WTC11 (cell line): Measurements from ENCODE around the gene TSKU. TPM values are rescaled to one million over a fixed set of nuclear protein-coding genes. Genes with fewer than 3 reads are reported as not detected.

ENCODE experiments used
- ATAC-seq: fragments of 200-7000 bp; cut with Tn5 transposase; 2 replicates; pipeline ENCODE4 v1.10.0; 2021; ENCODE audit warnings: mild to moderate bottlenecking, moderate library complexity
- CTCF ChIA-PET: fragments of 300-600 bp; sonication (Branson Sonifier 250); formaldehyde crosslinking; loops from one replicate; lab custom pipeline; 2021; ENCODE audit warnings: antibody characterized with exemption; lab: Charles Lee
- POLR2A ChIA-PET: fragments of 350-600 bp; sonication (Branson Sonifier 250); formaldehyde crosslinking; loops from one replicate; lab custom pipeline; 2021; ENCODE audit warnings: antibody characterized with exemption; lab: Charles Lee
- DNase-seq: peaks from one replicate; pipeline ENCODE4 v3.0.0; 2021; ENCODE audit warnings: low spot score
- H3K27ac Mint-ChIP-seq: 2 replicates; pipeline ENCODE4 v1.8.0; 2021; ENCODE audit warnings: mixed read lengths
- H3K27me3 Mint-ChIP-seq: 2 replicates; pipeline ENCODE4 v1.8.0; 2021; ENCODE audit warnings: low read depth, mild to moderate bottlenecking, moderate library complexity, mixed read lengths
- H3K36me3 Mint-ChIP-seq: 2 replicates; pipeline ENCODE4 v1.8.0; 2021; ENCODE audit warnings: mixed read lengths
- H3K4me1 Mint-ChIP-seq: 2 replicates; pipeline ENCODE4 v1.8.0; 2022; ENCODE audit warnings: mixed read lengths
- H3K4me3 Mint-ChIP-seq: 2 replicates; pipeline ENCODE4 v1.8.0; 2021; ENCODE audit warnings: mild to moderate bottlenecking, moderate library complexity, mixed read lengths
- H3K9me3 Mint-ChIP-seq: 2 replicates; pipeline ENCODE4 v1.8.0; 2021; ENCODE audit warnings: mixed read lengths
- CREB1 ChIP-seq: sonication (generic); formaldehyde crosslinking; IDR thresholded peaks from 2 replicates; pipeline ENCODE4 v1.8.0; 2023; ENCODE audit warnings: mild to moderate bottlenecking, missing genetic modification reagents
- ESRRA ChIP-seq: sonication (generic); formaldehyde crosslinking; IDR thresholded peaks from 2 replicates; pipeline ENCODE4 v1.8.1; 2022; ENCODE audit warnings: mild to moderate bottlenecking, missing genetic modification reagents, borderline replicate concordance
- ETV6 ChIP-seq: sonication (generic); formaldehyde crosslinking; IDR thresholded peaks from 2 replicates; pipeline ENCODE4 v1.8.1; 2022; ENCODE audit warnings: mild to moderate bottlenecking, missing genetic modification reagents
- FOXP1 ChIP-seq: sonication (generic); formaldehyde crosslinking; IDR thresholded peaks from 2 replicates; pipeline ENCODE4 v1.8.0; 2022; ENCODE audit warnings: missing genetic modification reagents, mild to moderate bottlenecking, moderate library complexity, borderline replicate concordance
- IRF2 ChIP-seq: sonication (generic); formaldehyde crosslinking; IDR thresholded peaks from 2 replicates; pipeline ENCODE4 v1.8.0; 2022; ENCODE audit warnings: low read depth, missing genetic modification reagents, borderline replicate concordance
- OVOL2 ChIP-seq: fragments of 250-450 bp; sonication (Bioruptor Pico); IDR thresholded peaks from 2 replicates; pipeline ENCODE4 v1.9.0; 2021; ENCODE audit warnings: mild to moderate bottlenecking, borderline replicate concordance
- RELA ChIP-seq: sonication (generic); formaldehyde crosslinking; IDR thresholded peaks from 2 replicates; pipeline ENCODE4 v1.8.1; 2022; ENCODE audit warnings: missing genetic modification reagents, mild to moderate bottlenecking, borderline replicate concordance
- SMAD3 ChIP-seq: sonication (generic); formaldehyde crosslinking; IDR thresholded peaks from 2 replicates; pipeline ENCODE4 v1.8.0; 2022; ENCODE audit warnings: missing genetic modification reagents, mild to moderate bottlenecking, borderline replicate concordance
- SMAD4 ChIP-seq: sonication (generic); formaldehyde crosslinking; IDR thresholded peaks from 2 replicates; pipeline ENCODE4 v1.8.0; 2022; ENCODE audit warnings: mild to moderate bottlenecking, missing genetic modification reagents
- TCF7 ChIP-seq: sonication (generic); formaldehyde crosslinking; IDR thresholded peaks from 2 replicates; pipeline ENCODE4 v1.8.0; 2022; ENCODE audit warnings: mild to moderate bottlenecking, low read depth, missing genetic modification reagents, moderate library complexity
- ZNF121 ChIP-seq: sonication (generic); formaldehyde crosslinking; IDR thresholded peaks from 2 replicates; pipeline ENCODE4 v1.8.0; 2023; ENCODE audit warnings: missing genetic modification reagents
- ZNF219 ChIP-seq: sonication (generic); formaldehyde crosslinking; IDR thresholded peaks from 2 replicates; pipeline ENCODE4 v1.8.0; 2023; ENCODE audit warnings: missing genetic modification reagents, mild to moderate bottlenecking, borderline replicate concordance
- ZNF263 ChIP-seq: sonication (generic); formaldehyde crosslinking; IDR thresholded peaks from 2 replicates; pipeline ENCODE4 v1.8.1; 2022; ENCODE audit warnings: low read depth, mild to moderate bottlenecking, moderate library complexity, missing genetic modification reagents
- ZNF317 ChIP-seq: sonication (generic); formaldehyde crosslinking; IDR thresholded peaks from 2 replicates; pipeline ENCODE4 v1.8.1; 2023; ENCODE audit warnings: low read depth, mild to moderate bottlenecking, moderate library complexity, missing genetic modification reagents, borderline replicate concordance
- total RNA-seq: library from RNA; stranded (reverse); gene quantifications from 3 replicates; pipeline ENCODE4 v1.2.3, GENCODE V29; 2021
- TF ChIP-seq, protein P1 (sequence below): fragments of 250-450 bp; sonication (Bioruptor Pico); IDR thresholded peaks from 2 replicates; pipeline ENCODE4 v1.9.0; 2021; ENCODE audit warnings: mild to moderate bottlenecking
- TF ChIP-seq, protein P2 (sequence below): fragments of 250-450 bp; sonication (Bioruptor Pico); IDR thresholded peaks from 2 replicates; pipeline ENCODE4 v1.9.0; 2021; ENCODE audit warnings: moderate library complexity, mild to moderate bottlenecking, inconsistent platforms, borderline replicate concordance
- TF ChIP-seq, protein P3 (sequence below): sonication (generic); formaldehyde crosslinking; IDR thresholded peaks from 2 replicates; pipeline ENCODE4 v1.8.1; 2023; ENCODE audit warnings: mild to moderate bottlenecking, missing genetic modification reagents
- TF ChIP-seq, protein P4 (sequence below): sonication (generic); formaldehyde crosslinking; IDR thresholded peaks from 2 replicates; pipeline ENCODE4 v1.8.0; 2022; ENCODE audit warnings: mild to moderate bottlenecking, missing genetic modification reagents
- TF ChIP-seq, protein P5 (sequence below): sonication (generic); formaldehyde crosslinking; IDR thresholded peaks from 2 replicates; pipeline ENCODE4 v1.8.1; 2022; ENCODE audit warnings: mild to moderate bottlenecking, moderate library complexity, missing genetic modification reagents

Gene TSKU
- total RNA-seq, 1 experiment from 2014 or later = 30.3 TPM

DNA sequence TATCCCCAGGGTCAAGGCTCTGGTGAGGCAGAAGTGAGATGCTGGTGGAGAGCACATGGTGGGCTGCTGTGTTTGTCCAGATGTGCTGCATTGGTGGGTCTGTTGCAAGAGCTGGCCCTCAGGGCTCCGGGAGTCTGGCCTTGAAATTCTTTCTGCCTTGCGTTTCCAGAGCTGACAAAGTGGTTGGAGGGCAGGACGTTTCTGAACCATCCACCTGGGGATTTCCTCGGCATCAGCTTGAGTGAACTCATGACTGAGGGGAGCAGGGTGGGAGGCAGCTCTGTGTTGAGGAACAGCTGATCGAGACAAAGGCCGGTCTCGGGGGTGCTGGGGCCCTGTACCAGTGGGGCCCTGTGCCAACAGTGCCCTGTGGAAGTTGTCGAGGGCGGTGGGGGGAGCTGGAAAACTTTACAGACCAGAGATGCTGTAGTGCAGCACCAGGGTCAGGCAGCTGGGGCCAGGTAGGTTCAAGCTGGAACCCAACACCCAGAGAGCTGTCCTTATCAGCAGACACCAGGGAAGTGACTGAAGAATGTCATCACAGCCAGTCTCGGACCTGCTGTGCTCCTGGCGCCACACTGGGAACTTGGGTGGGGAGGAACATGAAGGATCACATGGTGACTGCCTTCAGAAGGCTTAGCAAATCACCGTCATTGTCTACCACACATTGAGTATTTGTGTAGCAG, 4.9 kb downstream of the TSKU start:
- DNase-seq (no peak), ATAC-seq (no peak)
- peaks cover 35% of the 10 kb centered on the region for H3K36me3 Mint-ChIP-seq
- peak overlapping the region; percentile 60; the same call in 1 of the 2 replicates for H3K27ac Mint-ChIP-seq
- no peak overlapping the region for H3K4me3 Mint-ChIP-seq
- TF ChIP-seq CREB1 (CRISPR knock-in tag) = no peak
- TF ChIP-seq ZNF121 = peak; percentile 81; the same call in 1 of the 2 replicates
- ChIA-PET POLR2A (no interaction called here), CTCF (interaction anchor here (0.6 to 2.4 kb wide), 4 partner anchors 10 to 54 kb away, joined by 3 to 13 read pairs (median 6); no protein-coding TSS in a partner anchor)
- peaks cover 64% of the 10 kb centered on the region for H3K4me1 Mint-ChIP-seq
- H3K27me3 Mint-ChIP-seq = no peaks in the 10 kb centered on the region
- peaks cover 30% of the 10 kb centered on the region for H3K9me3 Mint-ChIP-seq

DNA sequence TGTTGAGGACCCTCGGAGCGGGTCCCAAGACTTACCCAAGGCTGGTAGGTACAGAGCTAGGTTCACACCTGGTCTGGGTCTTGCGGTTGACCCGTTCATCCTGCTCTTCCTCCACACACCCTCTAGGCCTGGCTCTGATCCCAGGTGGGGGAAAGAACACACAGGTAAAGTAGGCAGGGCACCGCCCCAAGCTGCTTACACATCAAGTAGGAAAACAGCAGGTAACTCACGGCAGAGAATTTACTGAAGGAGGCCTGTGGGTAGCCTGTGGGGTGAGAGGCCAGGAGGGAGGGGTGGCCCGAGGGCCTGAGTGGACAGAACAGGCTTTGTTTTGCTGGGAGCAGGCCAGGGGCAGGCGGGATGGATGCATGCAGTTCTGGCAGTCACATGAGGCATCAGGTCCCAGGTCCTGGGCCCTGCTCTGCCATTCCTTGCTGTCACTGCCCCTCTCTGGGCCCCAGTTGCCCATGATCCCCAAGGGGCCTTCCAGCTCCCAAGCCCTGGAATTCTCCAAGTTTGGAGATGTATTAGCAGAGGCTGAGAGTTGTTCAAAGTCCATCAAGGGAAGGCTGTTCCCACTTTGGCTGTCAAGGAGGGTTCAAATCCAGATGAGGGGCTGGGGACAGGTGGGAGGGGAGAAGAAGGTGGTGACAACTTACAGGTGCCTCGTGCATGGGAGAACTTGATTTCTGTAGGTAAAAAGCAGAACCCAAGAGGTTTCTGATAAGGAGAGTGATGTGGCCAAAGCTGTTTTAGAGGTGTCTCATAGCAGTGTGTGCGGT, 5.7 kb downstream of the TSKU start:
- H3K27ac Mint-ChIP-seq = peak overlapping the region; percentile 60; the same call in 1 of the 2 replicates
- POLR2A ChIA-PET = no interaction called here
- CTCF ChIA-PET = interaction anchor here (2.3 to 2.4 kb wide), 2 partner anchors 10 to 55 kb away, joined by 9 to 13 read pairs; no protein-coding TSS in a partner anchor
- H3K36me3 Mint-ChIP-seq = peaks cover 36% of the 10 kb centered on the region
- ATAC-seq = no peak
- DNase-seq = no peak
- peaks cover 30% of the 10 kb centered on the region for H3K9me3 Mint-ChIP-seq
- H3K4me3 Mint-ChIP-seq = no peak overlapping the region
- TF ChIP-seq, protein P1, sequence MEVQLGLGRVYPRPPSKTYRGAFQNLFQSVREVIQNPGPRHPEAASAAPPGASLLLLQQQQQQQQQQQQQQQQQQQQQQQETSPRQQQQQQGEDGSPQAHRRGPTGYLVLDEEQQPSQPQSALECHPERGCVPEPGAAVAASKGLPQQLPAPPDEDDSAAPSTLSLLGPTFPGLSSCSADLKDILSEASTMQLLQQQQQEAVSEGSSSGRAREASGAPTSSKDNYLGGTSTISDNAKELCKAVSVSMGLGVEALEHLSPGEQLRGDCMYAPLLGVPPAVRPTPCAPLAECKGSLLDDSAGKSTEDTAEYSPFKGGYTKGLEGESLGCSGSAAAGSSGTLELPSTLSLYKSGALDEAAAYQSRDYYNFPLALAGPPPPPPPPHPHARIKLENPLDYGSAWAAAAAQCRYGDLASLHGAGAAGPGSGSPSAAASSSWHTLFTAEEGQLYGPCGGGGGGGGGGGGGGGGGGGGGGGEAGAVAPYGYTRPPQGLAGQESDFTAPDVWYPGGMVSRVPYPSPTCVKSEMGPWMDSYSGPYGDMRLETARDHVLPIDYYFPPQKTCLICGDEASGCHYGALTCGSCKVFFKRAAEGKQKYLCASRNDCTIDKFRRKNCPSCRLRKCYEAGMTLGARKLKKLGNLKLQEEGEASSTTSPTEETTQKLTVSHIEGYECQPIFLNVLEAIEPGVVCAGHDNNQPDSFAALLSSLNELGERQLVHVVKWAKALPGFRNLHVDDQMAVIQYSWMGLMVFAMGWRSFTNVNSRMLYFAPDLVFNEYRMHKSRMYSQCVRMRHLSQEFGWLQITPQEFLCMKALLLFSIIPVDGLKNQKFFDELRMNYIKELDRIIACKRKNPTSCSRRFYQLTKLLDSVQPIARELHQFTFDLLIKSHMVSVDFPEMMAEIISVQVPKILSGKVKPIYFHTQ (CRISPR knock-in tag) = no peak
- TF ChIP-seq ESRRA = no peak
- TF ChIP-seq ETV6 (CRISPR knock-in tag) = no peak
- no peak for TF ChIP-seq RELA (CRISPR knock-in tag)
- TF ChIP-seq, all 79 proteins: peak for 0
- Mint-ChIP-seq H3K27me3 (no peaks in the 10 kb centered on the region), H3K4me1 (peaks cover 72% of the 10 kb centered on the region)

DNA sequence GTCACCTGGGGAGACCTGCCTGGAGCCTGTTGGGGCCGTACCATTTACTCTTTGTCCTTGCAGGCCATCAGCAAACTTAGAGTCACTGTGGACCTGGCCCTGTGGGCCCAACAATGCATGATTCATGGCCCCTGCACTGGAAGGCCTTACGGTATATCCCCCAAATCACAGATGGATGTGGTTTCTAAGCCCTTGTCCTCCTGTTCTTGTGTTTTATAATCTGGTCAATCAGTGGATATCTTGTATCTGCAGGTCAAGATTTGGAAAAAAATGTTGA, 6.2 kb downstream of the TSKU start:
- no peak overlapping the region for H3K27ac Mint-ChIP-seq
- CTCF ChIA-PET = interaction anchor here (2.4 kb wide), 1 partner anchor 9 kb away, joined by 9 read pairs; no protein-coding TSS in a partner anchor
- TF ChIP-seq ZNF317 (CRISPR knock-in tag) (no peak), FOXP1 (CRISPR knock-in tag) (no peak), SMAD3 (CRISPR knock-in tag) (no peak), ZNF263 (CRISPR knock-in tag) (no peak), TCF7 (no peak), RELA (CRISPR knock-in tag) (no peak), SMAD4 (CRISPR knock-in tag) (no peak), ZNF219 (CRISPR knock-in tag) (no peak), IRF2 (CRISPR knock-in tag) (no peak), OVOL2 (no peak)
- TF ChIP-seq, protein P2, sequence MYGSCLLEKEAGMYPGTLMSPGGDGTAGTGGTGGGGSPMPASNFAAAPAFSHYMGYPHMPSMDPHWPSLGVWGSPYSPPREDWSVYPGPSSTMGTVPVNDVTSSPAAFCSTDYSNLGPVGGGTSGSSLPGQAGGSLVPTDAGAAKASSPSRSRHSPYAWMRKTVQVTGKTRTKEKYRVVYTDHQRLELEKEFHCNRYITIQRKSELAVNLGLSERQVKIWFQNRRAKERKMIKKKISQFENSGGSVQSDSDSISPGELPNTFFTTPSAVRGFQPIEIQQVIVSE (CRISPR knock-in tag) = no peak
- TF ChIP-seq, protein P3, sequence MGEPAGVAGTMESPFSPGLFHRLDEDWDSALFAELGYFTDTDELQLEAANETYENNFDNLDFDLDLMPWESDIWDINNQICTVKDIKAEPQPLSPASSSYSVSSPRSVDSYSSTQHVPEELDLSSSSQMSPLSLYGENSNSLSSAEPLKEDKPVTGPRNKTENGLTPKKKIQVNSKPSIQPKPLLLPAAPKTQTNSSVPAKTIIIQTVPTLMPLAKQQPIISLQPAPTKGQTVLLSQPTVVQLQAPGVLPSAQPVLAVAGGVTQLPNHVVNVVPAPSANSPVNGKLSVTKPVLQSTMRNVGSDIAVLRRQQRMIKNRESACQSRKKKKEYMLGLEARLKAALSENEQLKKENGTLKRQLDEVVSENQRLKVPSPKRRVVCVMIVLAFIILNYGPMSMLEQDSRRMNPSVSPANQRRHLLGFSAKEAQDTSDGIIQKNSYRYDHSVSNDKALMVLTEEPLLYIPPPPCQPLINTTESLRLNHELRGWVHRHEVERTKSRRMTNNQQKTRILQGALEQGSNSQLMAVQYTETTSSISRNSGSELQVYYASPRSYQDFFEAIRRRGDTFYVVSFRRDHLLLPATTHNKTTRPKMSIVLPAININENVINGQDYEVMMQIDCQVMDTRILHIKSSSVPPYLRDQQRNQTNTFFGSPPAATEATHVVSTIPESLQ (CRISPR knock-in tag) = no peak
- TF ChIP-seq, protein P4, sequence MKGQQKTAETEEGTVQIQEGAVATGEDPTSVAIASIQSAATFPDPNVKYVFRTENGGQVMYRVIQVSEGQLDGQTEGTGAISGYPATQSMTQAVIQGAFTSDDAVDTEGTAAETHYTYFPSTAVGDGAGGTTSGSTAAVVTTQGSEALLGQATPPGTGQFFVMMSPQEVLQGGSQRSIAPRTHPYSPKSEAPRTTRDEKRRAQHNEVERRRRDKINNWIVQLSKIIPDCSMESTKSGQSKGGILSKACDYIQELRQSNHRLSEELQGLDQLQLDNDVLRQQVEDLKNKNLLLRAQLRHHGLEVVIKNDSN (CRISPR knock-in tag) = no peak
- TF ChIP-seq, protein P5, sequence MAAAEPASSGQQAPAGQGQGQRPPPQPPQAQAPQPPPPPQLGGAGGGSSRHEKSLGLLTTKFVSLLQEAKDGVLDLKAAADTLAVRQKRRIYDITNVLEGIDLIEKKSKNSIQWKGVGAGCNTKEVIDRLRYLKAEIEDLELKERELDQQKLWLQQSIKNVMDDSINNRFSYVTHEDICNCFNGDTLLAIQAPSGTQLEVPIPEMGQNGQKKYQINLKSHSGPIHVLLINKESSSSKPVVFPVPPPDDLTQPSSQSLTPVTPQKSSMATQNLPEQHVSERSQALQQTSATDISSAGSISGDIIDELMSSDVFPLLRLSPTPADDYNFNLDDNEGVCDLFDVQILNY = no peak
- peaks cover 30% of the 10 kb centered on the region for H3K9me3 Mint-ChIP-seq
- peaks cover 77% of the 10 kb centered on the region for H3K4me1 Mint-ChIP-seq
- H3K36me3 Mint-ChIP-seq = peaks cover 36% of the 10 kb centered on the region
- ATAC-seq (no peak), DNase-seq (no peak)
- no peaks in the 10 kb centered on the region for H3K27me3 Mint-ChIP-seq
- POLR2A ChIA-PET = no interaction called here
- no peak overlapping the region for H3K4me3 Mint-ChIP-seq
